ENCODE measurements around the gene SLC38A9. TPM values are rescaled to one million over a fixed set of nuclear protein-coding genes. Genes with fewer than 3 reads are reported as not detected.

The SLC38A9 gene
- total and polyA plus RNA-seq, 9 of the 15 experiments (the other 6 are each of a cell fraction or from before 2014, with no cell fraction given): 14.0 to 34.5 (median 20.7) TPM

DNA sequence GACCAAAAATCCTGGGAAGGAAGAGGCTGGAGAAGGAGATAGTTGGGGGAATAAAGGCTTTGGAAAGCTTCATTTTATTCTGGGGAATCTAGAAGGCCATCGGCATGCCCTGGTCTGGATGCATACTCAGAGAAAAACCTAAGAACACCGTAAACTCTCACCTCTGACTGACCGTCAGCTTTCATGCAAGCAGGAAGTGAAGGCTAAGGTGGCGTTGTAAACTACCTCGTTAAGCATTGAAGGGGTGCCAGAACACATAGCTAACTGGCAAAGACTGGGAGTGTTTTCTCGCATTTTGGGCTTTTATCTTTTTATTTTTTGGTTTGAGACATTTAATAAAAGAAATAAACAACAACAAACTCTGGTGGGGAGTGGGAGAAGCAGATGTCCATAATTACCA, 2.6 kb upstream of the SLC38A9 start:
- POLR2A ChIA-PET: interaction anchor here (0.7 kb wide), 2 partner anchors 473 to 771 kb away, joined by 3 read pairs; no protein-coding TSS in a partner anchor
- Histone ChIP-seq H3K4me1 (replicated peaks in 1 of 2; ENCODE audit: control insufficient read depth in 2 of 2, insufficient read depth in 2 of 2, low read length in 2 of 2) (peaks cover 0 to 11% of the 10 kb centered on the region in 2 experiments; a peak in 4 of 5 replicates), H3K36me3 (ENCODE audit: control insufficient read depth, insufficient read depth, low read length) (no peaks in the 10 kb centered on the region), H3K9me1 (ENCODE audit: control insufficient read depth, insufficient read depth, low read length) (no peaks in the 10 kb centered on the region), H3K4me2 (ENCODE audit: insufficient read depth, low read length) (no peak overlapping the region), H4K20me1 (replicated peaks; ENCODE audit: control insufficient read depth, insufficient read depth, low read length) (no peaks in the 10 kb centered on the region), H3K4me3 (no peak overlapping the region), H3K9me3 (replicated peaks; ENCODE audit: control insufficient read depth, insufficient read depth, low read depth, low read length) (no peaks in the 10 kb centered on the region), H3K79me2 (ENCODE audit: control insufficient read depth, insufficient read depth, low read length) (peaks cover 10% of the 10 kb centered on the region), H3K9ac (ENCODE audit: insufficient read depth in 1 of 2, low read depth in 2 of 2, low read length in 2 of 2) (no peak overlapping the region), H3K27me3 (ENCODE audit: control insufficient read depth in 2 of 2, insufficient read depth in 2 of 2, low read length in 2 of 2) (no peaks in the 10 kb centered on the region), H2AFZ (ENCODE audit: low read depth, low read length) (peak overlapping the region; percentile 27), H3K27ac (ENCODE audit: extremely low read depth, low read depth, low read length) (no peak overlapping the region)
- in situ Hi-C loops (cut with MboI) (no loop called here), intact Hi-C loops (cut with micrococcal nuclease) (no loop called here)
- no TSS peak for BruUV-seq (replicated peaks)
- WGBS (ENCODE audit: insufficient coverage, low coverage, missing lambda C conversion rate): 46% methylated on average over 6 of the region's 6 CpGs
- DNase-seq (ENCODE audit: extremely low read depth in 1 of 4, low spot score in 3 of 4) (no peak), FAIRE-seq (no peak), ATAC-seq (no peak)
- no peak for TF ChIP-seq ZBTB8A (IDR thresholded peaks at IDR 0.05; ENCODE audit: partially characterized antibody)
- TF ChIP-seq SUPT5H (IDR thresholded peaks at IDR 0.05): no peak
- TF ChIP-seq CEBPZ (IDR thresholded peaks at IDR 0.05; ENCODE audit: borderline replicate concordance, low read depth, low read length): no peak
- TF ChIP-seq, protein P1, sequence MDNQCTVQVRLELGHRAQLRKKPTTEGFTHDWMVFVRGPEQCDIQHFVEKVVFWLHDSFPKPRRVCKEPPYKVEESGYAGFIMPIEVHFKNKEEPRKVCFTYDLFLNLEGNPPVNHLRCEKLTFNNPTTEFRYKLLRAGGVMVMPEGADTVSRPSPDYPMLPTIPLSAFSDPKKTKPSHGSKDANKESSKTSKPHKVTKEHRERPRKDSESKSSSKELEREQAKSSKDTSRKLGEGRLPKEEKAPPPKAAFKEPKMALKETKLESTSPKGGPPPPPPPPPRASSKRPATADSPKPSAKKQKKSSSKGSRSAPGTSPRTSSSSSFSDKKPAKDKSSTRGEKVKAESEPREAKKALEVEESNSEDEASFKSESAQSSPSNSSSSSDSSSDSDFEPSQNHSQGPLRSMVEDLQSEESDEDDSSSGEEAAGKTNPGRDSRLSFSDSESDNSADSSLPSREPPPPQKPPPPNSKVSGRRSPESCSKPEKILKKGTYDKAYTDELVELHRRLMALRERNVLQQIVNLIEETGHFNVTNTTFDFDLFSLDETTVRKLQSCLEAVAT (IDR thresholded peaks at IDR 0.05): no peak
- CTCF ChIA-PET (ENCODE audit: low intra/inter-chr PET ratio): no interaction called here
